K562 (cell line): ENCODE data around the gene C18orf32.
"Not testable (repeated sequence)": the region's sequence is repeated elsewhere in the genome, so short reads cannot be mapped to it uniquely, and the experiment has no call there.

Experiments
- RFX5 ChIP-seq: IDR thresholded peaks from 2 replicates; pipeline ENCODE4 v1.6.1; 2011; ENCODE audit warnings: low read depth, mild to moderate bottlenecking, improper control_type of control experiment, low read length
- SMAD1 ChIP-seq: fragments of 150-350 bp; IDR thresholded peaks from 2 replicates; pipeline ENCODE4 v1.6.1; 2014; ENCODE audit warnings: low read length, low read depth; ENCODE audit not compliant: partially characterized antibody
- SRSF7 ChIP-seq: fragments of 200-400 bp; formaldehyde crosslinking; optimal IDR thresholded peaks from 2 replicates; pipeline ENCODE3; 2017; ENCODE audit warnings: mild to moderate bottlenecking, low read depth, low read length
- ZBTB26 ChIP-seq: fragments of 450-650 bp; formaldehyde crosslinking; IDR thresholded peaks from 2 replicates; pipeline ENCODE4 v1.4.0; 2022; ENCODE audit warnings: missing genetic modification characterization
- ZNF639 ChIP-seq, 2 experiments: fragments of 200-800 bp in 1 of 2; sonication (Bioruptor generic) in 1 of 2; sonication (generic) in 1 of 2; formaldehyde crosslinking in 1 of 2; IDR thresholded peaks in 1 of 2; conservative IDR thresholded peaks in 1 of 2; 2 replicates each; pipeline versions ENCODE4 v1.5.0 to v1.6.1; 2016 to 2020; ENCODE audit warnings: missing compliant biosample characterization in 1 of 2, missing genetic modification characterization in 1 of 2, missing genetic modification reagents in 1 of 2
- ZNF655 ChIP-seq: fragments of 250-450 bp; sonication (Bioruptor Pico); IDR thresholded peaks from 2 replicates; pipeline ENCODE4 v1.5.0; 2021

GRCh38 chr18:49506438-49506837 lies 19.4 kb upstream of the C18orf32 start:
- TF ChIP-seq SRSF7; SMAD1; ZNF639 (CRISPR knock-in tag; conservative IDR thresholded peaks at IDR 0.05 in 1 of 2, IDR thresholded peaks at IDR 0.05 in 1 of 2); RFX5; ZNF655 (CRISPR knock-in tag); ZBTB26 (CRISPR knock-in tag): not testable (repeated sequence)
